Jurkat, Clone E6-1 (cell line): Measurements from ENCODE around the gene RADIL.

Source experiments
- DNase-seq: peaks from one replicate; pipeline ENCODE4 v3.0.0-alpha.2; 2011; ENCODE audit warnings: low read depth, low spot score
- H3K4me3 ChIP-seq: 2 replicates; pipeline ENCODE4 v1.5.1; 2011; ENCODE audit warnings: mild to moderate bottlenecking, low read length, control low read depth, moderate library complexity

The RADIL gene

GRCh38 chr7:4749798-4750197 lies 133.7 kb downstream of the RADIL start:
- H3K4me3 ChIP-seq: no peak overlapping the region
- no peak for DNase-seq

- H3K4me3 ChIP-seq: no peak overlapping the region
- no peak for DNase-seq
These were observed 134.2 kb downstream of the RADIL start for GRCh38 chr7:4749363-4749762.
